Islet of Langerhans (tissue), 1 donor: ENCODE measurements around the gene MRPL53.

Source experiments
- FAIRE-seq: peaks from one replicate; lab custom pipeline; 2011; peaks lifted over from hg19 to GRCh38; lab: Jason Lieb, UNC

The MRPL53 gene

DNA sequence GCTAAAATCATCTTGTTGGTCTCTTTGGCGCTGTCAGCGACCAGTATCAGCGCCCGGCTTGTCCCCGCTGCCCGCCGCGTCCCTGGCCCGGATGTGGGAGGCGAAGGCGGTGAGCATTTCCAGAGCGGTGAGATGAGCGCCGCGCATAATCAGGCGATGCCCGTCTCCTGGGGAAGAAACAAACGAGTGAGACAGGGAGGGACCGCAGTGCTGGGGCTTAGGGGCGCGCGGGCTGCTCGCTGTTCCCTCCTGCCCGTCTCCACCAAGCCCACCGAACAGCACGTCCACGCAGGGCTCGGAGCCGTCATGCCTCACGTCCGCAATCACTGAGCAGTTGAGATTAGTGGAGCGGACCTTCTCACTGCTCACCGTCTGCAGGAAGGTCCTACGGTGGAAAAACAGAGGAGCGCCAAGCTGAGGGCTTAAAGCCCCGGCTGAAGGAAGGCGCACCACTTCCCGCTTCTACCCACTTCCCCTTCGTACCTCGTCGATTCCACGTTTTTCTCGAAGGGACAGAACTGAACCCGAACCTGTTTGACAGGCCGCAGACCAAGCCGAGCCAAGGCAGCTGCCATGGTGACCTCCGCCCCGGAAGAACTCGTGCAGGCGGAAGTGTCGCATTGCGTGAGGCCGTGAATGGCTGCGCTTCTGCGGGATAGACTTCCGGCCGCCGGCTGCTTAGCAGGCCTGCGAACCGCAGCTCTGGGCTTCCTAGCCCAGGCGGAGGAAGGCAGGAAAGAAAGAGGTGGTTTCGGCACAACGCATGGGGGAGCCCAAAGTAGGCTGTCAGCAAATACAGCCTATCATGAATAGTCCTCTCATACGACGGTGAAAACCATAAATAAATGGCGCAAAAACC lies at the start of gene MRPL53:
Gene MRPL53, minus strand, starts transcription at position 595 of the 859 bp plus-strand sequence. Its CDS starts 20 bp downstream, at position 575.
- no peak for FAIRE-seq

DNA sequence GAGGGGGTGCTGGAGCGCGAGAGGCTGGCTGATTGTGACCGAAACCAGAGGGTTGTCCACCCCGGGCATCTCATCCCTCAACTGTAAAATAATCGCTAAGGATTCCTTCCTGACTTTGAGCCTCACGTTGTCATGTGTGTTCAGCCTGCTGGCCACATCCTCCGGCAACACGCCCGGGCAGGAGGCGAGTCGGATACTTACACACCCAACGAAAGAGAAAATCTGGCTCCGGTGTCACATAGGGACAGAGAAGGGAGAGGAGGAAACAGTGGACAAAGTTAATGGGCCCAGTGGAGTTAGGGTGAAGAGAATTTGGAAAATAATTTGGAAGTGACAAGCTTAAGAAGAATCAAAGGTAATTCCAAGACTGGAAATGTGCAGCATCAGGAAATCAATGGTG lies 44.2 kb upstream of the MRPL53 start:
- no peak for FAIRE-seq

DNA sequence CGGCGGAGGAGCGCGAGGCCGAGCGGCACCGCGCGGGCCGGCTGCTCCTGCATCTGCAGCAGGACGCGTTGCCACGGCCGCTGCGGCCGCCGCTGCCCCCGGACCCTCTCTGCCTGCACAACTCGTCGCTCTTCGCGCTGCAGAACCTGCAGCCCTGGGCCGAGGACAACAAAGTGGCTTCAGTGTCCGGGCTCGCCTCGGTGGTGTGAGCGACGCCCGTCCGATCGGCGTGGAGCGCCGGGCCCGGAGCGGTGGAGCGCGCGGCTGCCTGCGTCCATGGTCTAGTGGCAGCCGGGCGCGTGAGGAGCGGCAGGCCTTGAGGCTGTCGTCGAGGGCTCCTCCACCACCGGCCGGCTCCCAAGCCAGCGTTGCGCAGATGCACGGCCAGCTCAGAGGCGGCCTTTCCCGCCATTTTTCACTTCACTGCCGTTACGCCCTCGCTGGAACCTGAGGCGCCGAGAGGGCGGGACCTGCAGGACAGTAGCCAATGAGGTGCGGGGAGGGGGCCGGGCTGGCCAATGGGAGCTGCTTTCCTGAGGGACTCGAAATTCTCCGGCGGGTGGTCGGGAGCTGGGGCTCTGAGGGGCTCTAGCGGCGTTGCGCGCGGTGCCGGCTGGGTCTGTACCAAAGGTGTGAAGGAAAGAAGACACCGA lies 43.6 kb upstream of the MRPL53 start:
- no peak for FAIRE-seq

DNA sequence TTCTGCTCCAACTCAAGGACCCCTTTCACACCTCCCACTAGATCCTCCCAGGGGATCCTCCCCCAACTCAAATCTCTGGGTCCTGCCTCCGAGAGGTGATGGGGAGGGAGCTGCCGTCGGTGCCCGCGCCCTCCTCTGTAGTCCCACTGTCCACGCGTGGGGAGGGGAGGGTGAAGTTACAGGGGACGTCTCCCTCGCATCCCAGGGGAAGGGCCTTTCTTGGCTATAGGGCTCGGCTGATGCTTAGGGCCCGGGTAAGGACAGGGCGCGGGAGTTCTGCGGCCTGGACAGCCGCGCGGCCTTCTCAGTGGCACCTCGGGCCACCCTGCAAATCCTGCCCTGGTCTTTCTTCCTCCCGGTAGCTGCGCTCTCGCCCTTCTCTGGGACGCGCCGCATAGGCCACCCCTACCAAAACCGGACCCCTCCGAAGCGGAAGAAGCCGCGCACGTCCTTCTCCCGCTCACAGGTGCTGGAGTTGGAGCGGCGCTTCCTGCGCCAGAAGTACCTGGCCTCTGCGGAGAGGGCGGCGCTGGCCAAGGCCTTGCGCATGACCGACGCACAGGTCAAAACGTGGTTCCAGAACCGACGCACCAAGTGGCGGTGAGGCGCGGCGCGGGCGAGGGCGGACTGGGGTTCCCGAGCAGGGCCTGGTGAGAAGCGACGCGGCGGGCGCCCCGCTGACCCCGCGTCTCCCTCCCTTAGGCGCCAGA lies 42.9 kb upstream of the MRPL53 start:
- no peak for FAIRE-seq

DNA sequence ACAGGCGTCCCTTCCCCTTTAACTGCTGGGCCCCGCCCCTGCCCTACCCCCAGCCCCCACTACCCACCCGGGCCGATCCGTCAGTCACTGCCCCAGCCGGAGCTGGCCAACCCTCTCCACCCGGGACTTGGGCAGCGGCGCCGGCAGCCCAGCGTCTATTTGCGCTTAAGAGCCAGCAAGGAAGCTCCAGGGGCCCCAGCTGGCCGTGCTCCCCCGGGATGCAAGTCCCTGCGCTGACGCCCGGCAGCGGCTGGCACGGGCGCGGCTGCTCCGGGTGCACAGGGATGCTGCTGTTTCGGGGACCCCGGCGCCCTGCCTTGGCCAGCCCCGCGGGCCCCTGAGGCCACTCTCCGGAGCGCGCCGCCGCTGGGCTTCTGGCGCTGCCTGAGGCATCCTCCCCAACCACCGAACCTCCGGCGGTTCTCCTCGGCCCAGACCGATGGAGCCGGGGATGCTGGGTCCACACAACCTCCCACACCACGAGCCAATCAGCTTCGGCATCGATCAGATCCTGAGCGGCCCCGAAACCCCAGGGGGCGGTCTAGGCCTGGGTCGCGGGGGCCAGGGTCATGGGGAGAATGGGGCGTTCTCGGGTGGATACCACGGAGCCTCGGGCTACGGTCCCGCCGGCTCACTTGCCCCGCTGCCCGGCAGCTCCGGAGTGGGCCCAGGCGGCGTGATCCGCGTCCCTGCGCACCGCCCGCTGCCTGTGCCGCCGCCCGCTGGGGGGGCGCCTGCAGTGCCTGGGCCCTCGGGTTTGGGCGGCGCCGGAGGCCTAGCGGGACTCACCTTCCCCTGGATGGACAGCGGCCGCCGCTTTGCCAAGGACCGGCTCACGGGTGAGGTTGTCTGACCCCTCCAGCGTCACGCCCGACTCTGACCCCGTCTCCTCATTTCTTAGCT lies 42.1 kb upstream of the MRPL53 start, which contains the start of gene TLX2:
Gene TLX2, plus strand, starts transcription at position 83 of the 903 bp plus-strand sequence. Its CDS starts 357 bp downstream, at position 440.
- no peak for FAIRE-seq

DNA sequence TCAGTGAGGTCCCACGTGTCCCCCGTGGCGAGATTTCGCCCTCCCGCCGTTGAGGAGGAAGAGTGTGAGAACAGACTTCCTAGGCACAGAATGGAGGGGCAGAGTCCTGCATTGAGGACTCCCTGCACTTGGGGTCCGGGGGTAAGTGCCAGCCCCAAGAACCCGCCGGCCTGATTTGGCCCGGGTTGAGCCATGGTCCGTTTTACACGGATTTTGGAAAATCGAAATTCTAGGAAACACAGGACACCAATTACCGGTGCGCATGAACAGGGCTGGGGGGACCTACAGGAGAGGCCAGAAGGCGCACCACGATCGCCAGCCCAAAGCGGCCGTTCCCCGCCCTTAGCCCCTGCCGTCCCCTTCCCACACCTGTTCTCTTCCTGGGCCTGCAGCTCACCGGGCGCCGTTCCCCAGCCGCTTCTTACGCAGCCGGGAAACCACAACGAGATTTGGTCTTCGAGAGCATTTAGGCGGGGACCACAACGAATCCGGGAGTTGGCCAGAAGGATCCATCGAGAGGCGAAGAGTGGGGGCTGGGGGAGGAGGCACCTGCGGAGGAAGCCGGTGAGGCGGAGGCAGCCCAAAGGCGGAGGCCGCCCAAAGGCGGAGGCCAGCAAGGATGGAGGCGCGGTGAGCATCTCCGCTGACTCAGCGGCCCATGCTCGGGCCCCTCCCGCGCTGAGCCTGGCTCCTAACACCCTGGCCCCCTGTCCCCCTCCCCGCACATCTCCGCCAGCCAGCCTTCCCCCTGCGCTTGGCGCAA lies 41.3 kb upstream of the MRPL53 start:
- FAIRE-seq: no peak

DNA sequence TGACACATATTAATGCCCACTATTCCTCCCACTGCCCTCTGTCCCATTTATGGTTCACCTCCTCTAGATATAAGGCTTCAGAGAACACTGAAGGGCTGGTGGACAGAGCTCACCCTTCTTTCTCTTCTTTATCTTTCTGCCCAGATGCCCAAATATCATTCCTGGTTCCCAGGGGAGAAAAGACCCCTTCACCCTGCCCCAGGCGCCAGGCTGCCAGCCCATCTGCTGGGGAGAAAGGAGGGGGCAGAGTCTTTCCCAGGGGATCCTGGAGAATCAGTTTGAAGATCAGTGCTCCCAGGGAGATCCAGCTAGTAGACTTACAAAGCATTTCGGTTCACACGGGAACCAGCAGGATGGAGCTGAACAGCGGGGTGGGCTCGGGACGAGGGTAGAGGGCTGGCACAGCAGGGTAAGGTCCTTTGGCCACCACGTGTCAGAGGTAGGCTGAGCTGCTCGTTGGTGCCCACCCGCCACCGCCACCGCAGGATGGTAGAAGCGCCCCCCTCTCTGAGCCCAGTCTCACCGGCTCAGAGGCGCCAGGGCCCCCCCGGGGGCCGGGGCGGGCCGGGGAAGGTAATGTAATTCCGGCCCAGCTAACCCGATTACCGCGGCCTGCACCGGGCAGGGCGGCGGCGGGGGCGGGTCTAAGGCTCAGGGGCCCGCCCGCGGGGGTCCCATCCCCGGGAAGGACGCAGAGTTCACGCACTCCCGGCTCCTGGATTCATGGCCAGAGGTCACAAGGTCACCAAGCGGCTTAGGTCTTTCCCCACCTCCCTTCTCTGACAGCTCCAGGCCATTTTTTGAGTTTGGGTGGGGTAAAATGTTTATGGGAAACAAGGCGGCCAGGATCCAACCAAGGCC lies 40.5 kb upstream of the MRPL53 start:
- FAIRE-seq: no peak

DNA sequence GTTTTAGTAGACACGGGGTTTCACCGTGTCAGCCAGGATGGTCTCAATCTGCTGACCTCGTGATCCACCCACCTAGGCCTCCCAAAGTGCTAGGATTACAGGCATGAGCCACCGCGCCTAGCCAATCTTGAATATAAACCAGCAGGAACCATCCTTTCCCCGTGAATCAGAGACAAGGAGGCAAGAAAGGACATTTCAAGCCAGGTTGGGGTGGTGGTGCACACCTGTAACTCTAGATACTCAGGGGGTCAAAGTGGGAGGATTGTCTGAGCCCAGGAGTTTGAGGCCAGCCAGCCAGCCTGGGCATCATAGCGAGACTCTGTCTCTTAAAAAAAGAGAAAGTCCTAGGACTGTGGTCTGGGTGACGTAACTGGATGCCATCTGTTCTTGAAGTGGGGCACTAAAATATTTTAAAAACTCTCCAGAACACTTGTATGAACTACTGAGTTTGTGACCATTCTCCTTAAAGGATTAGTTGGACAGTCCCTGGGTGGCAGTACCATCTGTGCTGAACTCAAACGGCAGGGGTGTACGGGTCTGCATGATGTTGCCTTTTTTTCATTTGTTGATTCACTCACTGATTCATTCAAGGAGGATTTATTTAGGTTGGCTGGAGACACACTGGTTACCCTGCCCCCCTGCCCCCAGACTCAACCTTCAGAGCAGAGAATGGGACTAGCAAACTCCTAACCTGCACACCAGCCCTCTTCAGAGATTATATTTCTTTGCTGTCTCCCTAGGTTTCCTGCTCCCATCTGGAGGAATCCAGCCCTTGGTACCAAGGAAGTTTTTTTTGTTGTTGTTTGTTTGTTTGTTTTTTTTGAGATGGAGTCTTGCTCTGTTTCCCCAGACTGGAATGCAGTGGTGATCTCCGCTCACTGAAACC lies 38.9 kb upstream of the MRPL53 start:
- FAIRE-seq: no peak

DNA sequence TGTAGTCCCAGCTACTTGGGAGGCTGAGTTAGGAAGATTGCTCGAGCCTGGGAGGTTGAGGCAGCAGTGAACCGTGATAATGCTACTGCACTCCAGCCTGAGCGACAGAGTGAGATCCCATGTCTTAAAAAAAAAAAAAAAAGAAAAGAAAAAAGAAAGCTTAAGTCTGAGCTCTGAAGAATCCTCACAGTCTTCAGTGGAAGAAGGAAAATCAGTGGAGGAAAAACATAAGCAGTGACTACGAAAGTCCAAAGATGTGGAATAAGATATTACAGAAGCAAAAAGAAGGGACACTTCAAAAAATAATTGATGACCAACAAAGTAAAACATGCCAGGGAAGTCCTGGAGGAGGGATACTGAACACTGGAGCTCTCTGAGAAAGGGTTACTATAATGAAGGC lies 37.8 kb upstream of the MRPL53 start:
- no peak for FAIRE-seq

DNA sequence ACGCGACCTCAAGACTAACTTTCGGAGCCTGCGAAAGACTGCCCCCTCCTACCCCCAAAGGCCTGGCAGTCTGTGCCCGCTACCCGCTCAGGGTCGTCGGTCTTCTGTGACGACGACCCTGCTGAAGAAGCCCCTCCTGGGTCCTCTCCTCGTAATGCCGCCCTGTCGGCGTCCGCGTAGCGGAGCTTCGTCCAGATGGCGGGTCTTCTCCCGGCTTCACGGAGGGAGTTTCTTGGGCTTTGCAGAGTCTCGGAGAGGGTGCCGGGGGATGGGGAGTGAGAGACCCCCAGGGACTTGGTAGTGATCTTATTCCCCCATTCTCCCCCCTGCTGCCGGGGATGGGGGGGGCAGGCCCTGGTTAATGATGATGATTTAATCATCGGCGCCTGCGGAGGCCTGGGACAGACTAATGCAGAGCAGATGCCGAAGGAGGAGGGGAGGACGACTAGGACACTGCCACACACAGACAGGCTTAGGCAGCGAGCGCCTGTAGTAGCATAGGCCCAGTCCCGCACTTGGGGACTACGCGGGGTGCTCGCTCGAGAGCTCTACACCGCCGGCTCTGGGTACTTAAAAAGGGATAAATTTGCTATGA lies 35.5 kb upstream of the MRPL53 start:
- no peak for FAIRE-seq

DNA sequence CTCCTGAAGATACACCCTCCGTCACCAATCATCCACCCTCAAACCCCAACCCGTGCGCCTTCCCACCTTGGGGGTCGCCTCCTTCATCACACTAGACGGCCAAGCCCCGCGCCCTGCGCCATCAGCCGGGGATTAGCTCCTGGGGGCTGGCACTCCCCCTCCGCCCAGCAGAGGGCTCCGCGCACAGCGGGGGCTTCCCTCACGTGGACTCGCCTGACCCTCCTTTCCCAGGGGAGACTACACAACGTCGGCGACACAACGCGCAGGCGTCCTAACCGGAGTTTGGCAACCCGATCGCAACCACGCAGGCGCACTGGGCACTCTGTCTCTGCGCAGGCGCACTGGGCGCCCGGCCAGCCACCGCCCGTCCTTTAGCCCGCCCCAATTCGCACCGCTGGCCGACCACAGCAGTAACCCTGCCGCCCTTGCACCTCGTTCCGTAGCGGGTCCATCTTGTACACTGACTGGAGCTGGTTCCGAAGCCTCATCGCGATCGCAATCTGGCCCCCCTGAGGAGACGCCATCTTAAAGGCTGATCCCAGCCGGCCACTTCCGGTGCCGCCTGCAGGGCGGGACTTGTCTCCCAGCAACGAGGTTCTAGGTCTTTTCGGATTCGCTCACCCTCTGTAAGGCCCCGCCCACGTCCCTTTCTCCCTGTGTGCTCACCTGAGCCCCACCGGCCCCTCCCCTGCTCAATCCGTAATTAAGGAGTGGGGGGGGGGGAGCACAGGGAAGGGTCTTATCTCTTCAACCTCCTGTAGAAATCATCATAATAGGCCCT lies 34.9 kb upstream of the MRPL53 start, which contains the start of gene PCGF1:
Gene PCGF1, minus strand, starts transcription at position 551 of the 781 bp plus-strand sequence. Its CDS starts 27 bp downstream, at position 524.
- no peak for FAIRE-seq

DNA sequence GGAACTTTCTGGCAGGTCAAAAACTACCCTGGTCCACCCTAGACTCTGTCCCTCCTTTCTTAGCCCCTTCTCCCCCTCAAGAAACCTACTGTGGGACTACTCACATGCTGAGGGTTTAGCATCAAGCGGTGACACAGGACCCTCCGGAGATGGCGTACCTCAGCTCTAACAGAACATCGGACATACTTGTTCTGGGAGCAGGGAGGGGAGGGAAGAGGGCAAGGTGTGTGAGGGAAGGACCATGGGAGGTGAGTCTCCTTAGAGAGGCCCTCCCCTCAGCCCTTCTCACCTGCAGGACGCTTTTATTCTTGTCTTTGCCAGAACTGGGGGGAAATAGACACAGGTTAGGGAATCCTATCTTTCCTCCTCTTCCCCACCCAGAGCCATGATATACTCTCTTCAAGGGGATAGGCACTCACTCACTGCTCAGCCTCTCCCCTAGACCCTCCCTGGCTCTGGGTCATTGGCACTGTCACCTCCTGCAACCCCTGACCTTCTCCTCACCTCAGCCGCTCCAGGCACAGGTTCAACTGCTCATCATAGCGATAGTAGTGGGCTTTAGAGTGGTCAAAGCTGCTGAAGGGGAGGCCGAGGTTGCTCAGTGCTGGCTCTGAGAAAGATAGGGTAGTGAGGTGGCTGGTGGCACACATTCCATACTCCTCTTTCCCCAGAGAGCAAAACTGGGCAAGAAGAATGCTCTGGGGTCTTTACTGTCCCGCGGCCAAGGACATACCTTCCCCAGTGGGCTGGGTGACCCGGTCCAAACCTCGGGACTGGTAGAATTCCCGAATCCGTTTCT lies 33.2 kb upstream of the MRPL53 start:
- FAIRE-seq: no peak

DNA sequence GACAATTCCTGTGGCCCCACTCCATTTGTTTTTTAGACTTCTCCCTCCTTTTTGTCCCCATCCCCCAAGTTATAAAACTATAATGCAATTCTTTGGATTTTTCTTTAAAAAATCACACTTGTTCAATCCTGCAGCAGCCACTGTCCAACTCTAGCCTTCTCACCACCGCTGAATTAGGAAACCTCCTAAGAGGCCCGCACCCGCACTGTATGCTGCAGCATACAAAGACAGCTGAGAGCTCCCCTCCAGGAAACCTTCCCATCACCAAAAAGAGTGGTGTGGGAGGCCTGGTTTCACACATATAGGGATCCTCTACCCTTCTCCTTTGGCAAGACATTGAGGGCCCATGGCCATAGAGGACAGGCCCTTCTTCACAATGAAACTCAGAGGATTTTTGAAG lies 32.1 kb upstream of the MRPL53 start:
- FAIRE-seq: no peak

DNA sequence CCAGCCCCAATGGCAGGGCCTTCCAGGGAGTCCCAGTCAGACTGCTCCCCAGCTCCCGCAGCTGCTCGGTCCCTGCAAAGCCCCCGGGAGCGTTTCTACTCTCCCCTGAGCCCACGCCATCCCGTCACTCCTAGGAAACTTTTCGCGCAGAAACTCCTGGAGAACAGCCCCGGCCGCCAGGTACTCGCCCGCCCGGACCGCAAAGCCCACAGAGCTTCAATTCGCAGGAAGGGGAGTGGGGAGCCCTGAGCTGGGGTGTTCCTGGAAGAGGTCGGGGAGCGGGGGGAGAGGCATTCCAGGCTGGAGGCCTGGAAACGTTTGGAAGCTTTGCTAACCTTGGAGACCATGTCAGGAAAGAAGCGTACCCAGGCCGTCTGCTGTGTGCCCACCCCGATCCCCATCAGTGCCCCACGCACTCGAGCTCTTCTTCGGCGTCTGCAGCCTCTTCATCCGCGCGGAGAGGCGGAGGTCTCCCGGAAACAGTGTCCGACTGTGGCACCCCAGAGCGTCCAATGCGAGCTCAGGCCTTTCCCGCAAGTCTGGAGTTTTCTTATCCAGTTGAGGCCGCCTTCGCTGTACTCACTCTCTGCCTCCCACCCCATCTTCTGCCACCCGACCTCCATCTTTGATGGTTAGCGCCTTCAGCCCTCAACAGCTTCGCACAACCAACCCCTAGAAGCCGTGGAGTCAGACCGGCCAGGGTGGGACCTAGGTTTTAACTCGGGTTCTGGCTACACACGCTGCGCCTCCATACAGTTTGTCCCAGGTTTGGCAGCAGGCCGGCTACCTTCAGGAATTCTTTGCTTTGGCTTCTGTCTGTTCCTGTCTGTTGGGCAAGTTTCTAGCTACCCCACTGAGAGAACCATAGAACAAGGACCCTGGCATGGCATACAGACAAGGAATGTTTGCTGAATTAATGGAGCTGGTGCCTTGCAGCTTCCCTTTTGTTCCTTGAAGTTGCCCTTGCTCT lies 31.3 kb upstream of the MRPL53 start:
- no peak for FAIRE-seq

DNA sequence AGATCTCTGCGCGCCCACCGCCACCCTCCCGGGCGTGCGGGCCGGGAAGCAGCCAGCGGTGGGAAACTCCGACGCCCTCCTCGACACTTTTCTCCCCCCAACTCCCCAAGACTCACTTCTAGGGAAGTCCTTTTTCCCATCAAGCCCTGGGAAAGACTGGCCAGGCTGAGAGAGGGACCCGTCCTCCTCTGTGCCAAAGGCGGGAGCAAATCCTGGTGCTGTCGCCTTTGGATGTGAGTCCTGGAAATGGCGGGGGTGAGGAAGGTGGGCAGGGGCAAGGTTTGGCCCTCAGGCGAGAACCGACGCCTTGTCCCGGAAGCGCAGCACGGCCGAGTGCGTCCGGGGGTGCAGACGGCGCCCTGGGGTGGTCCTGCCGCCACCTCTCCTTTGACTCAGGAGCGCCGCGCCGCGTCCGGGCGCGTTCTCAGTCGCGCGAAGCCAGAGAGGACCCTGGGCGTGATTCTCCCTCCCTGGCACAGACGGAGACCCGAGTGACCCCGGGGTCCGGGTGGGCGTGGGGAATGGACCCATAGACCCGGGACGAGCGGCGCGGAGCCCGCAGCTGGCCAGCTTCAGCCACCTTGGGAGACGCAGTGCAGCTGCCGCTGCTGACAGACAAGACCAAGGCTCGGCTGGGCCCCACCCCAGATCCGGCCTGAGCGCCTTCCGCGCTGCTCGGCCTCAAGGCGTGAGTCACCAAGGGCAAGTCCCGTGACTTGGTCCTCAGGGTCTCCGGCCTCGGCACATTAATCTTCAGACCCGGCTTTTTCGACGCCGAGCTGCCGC lies 30.4 kb upstream of the MRPL53 start:
- no peak for FAIRE-seq
